Stimulated activated CD4-positive, alpha-beta T cell treated with anti-CD3 and anti-CD28 coated beads, Interleukin-15, amount 100 ng/mL, for 1 hour (primary cell): ENCODE data around the gene CYP1B1.
"Not testable (repeated sequence)": the region's sequence is repeated elsewhere in the genome, so short reads cannot be mapped to it uniquely, and the experiment has no call there.

Source experiments
- DNase-seq, 2 donors: peaks; one replicate each; pipeline ENCODE4 v3.0.0-alpha.2; 2020; ENCODE audit warnings: low read depth in 1 of 2, low spot score in 1 of 2

CYP1B1 gene

GRCh38 chr2:38037757-38038621, 38.0 kb downstream of the CYP1B1 start:
- DNase-seq = no peak

- no peak for DNase-seq
Measured at GRCh38 chr2:38037325-38037724, 38.6 kb downstream of the CYP1B1 start.

GRCh38 chr2:38035968-38036367, 40.0 kb downstream of the CYP1B1 start:
- DNase-seq = no peak

GRCh38 chr2:38033646-38034045, 42.3 kb downstream of the CYP1B1 start:
- no peak for DNase-seq

- no peak for DNase-seq
Measured at GRCh38 chr2:38032946-38033345, 43.0 kb downstream of the CYP1B1 start.

GRCh38 chr2:38030635-38031355, 45.2 kb downstream of the CYP1B1 start:
- no peak for DNase-seq

- no peak for DNase-seq
Measured at GRCh38 chr2:38029512-38029911, 46.4 kb downstream of the CYP1B1 start.

GRCh38 chr2:38028829-38029228, 47.1 kb downstream of the CYP1B1 start:
- DNase-seq = no peak

GRCh38 chr2:38026846-38027245, 49.1 kb downstream of the CYP1B1 start:
- no peak for DNase-seq

GRCh38 chr2:38021589-38021988, 54.4 kb downstream of the CYP1B1 start:
- no peak for DNase-seq

- not testable (repeated sequence) for DNase-seq
Measured at GRCh38 chr2:38020359-38021069, 55.4 kb downstream of the CYP1B1 start.

GRCh38 chr2:38017836-38018235, 58.1 kb downstream of the CYP1B1 start:
- DNase-seq = no peak
